GM19324 (cell line): ENCODE measurements around the gene NDUFB7.
"Not testable (repeated sequence)": the region's sequence is repeated elsewhere in the genome, so short reads cannot be mapped to it uniquely, and the experiment has no call there.

Experiments
- ATAC-seq: cut with Tn5 transposase; IDR thresholded peaks from one replicate; pipeline ENCODE4 v1.9.1; 2021; ENCODE audit warnings: mild to moderate bottlenecking, moderate library complexity; ENCODE audit not compliant: unreplicated experiment, low FRiP score

The NDUFB7 gene

DNA sequence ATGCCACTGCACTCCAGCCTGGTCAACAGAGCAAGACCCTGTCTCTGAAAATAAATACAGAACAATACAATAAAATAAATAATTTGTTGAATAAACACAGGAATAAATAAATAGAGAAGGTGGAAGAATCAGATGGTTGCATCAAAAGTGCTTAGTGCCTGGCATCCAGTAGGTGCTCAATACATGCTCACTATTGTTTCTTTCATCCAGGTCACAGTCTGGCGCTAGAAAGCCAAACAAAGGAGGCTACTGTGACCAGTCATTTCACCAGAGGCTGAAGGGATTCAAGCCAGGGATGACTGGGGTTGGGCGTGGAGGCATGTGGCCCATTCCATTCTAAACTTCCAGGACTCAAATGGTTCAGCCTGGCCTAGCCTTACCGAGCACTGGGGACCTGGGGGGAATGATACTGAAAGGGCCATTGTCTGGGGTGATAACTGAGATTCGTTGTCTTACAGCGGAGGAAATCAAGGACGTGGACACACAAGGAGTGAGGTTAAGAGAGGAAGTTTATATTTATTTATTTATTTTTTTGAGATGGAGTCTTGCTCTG lies 3.6 kb upstream of the NDUFB7 start:
- no peak for ATAC-seq

DNA sequence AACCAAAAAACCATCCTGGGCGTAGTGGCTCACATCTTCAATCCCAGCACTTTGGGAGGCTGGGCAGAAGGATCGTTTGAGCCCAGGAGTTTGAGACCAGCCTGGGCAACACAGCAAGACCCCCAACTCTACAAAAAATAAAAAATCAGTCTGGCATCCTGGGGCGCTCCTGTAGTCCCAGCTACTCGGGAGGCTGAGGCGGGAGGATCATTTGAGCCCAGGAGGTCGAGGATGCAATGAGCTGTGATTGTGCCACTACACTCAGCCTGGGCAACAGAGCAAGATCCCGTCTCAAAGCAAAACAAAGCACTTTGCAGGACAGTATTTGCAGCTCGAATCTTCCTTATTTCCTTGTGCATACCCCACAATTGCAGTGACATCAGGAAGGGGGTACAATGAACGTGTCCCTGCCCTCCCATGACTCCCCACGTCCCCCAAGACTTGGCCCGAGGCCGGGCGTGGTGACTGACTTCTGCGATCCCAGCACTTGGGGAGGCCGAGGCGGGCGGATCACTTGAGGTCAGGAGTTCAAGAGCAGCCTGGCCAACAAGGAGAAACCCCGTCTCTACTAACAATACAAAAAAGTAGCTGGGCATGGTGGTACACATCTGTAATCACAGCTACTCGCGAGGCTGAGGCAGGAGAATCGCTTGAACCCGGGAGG lies 870 bp downstream of the NDUFB7 start:
- ATAC-seq: no peak

DNA sequence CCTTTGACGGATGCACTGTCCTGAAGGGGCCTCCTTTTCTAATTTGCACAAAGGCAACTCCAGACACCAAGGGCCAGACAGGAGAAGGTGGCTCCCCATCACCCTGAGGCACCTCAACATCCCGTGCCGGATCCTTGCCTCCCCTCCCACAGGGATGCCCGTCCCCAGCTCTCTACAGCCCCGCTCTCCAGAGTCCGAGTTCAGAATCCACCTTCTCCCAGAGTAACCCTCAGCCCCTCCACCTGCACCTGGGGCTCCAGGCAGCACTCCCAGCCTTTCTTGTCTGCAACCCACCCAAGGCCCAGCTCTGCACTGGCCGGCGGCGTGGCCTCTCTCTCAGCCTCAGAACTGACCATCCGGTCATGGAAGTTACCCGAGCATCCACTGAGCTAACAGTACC lies 4.8 kb downstream of the NDUFB7 start:
- no peak for ATAC-seq

DNA sequence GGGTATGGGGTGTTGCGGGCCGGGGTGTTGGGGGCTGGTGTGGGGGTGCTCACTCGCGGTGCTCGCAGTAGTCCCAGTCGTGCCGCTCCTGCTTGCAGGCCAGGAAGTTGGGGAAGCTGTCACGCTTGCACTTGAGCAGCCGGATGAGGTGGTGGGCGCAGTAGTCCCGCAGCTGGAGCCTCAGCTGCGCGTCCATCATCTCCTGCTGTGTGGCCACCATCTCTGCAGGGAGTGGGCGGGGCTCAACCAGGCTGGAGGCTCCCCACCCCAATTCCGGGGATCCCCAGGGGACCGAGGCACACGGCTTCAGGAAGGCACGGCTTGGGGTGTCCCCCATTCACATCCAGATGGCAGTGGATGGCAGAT lies 5.2 kb downstream of the NDUFB7 start:
- no peak for ATAC-seq

DNA sequence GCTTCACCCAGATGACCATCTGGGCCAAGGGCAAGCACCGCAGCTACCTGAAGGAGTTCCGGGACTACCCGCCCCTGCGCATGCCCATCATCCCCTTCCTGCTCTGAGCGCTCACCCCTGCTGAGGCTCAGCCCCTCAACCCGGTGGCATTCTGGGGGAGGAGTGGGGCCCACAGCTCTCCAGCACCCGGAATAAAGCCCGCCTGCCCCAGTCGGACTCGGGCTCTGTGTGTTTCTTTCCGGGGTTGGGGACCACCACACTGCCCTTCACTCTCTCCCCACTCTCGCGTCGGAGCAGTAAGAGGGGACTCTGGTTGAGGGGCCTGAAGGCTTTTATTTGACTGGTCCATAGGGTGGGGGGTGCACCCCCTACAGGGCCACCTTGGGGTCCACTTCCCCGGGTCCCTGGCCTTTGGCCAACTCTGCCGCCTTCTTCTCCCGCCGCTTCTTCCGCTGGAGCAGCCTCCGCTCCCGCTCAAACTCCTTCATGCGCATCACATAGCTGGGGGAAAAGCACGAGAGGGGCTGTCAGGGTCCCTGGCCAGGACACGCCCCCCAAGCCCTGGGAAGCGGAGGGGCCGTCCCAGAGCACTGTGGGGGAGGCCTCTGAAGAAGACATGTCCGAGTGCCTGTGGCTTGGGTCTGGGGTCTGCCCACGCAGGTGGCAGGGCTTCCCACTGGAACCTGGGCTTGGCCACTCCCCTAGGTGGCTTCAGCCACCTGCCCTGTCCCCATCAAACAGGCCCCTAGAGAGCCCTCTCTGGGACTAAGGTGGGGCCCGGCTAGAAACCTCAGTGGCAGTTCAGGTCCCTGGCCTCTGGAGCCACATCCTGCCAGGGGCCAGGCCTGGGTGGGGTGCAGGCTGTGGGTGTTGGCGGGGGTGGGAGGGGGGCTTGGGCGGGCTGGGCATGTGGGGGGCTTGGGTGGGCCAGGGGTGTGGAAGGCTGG lies 5.8 kb downstream of the NDUFB7 start:
- no peak for ATAC-seq

DNA sequence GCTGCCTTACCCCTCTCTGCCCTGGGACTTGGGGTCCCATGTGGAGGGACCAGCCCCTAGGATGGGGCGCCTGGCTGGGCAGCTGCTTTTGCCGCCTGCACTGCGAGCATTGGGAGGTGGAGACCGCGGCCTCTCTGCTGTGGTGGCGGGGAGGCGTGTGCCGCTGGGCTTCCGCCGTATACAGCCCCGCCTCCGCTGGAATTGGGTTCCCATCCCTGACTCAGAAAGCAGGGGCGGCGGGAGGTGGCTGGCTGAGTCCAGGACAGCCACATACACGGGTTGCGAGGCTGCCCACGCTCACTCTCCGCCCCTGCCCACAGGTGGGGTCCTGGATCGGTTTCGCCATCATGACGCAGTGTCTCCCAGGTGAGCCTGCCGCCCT lies 6.6 kb downstream of the NDUFB7 start:
- ATAC-seq: no peak

DNA sequence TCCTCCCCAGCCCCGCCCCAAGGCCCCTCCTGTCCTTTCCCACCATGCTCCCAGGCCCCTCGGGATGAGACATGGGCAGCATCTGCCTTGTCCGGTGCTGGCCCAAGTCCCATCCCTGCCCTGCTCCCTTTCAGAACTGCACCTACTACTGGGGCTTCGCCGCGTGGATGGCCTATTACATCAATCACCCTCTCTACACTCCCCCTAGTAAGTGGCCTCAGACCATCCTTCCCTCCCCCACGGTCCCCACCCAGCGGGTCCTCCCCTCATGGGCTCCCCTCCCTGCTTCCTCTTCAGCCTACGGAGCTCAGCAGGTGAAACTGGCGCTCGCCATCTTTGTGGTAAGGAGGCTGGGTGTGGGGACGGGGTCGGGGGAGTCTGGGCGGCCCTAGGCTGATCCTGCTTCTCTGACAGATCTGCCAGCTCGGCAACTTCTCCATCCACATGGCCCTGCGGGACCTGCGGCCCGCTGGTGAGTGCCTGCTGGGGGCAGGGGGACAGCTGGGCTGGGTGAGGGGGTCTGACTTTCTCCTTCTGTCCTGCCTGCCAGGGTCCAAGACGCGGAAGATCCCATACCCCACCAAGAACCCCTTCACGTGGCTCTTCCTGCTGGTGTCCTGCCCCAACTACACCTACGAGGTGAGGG lies 7.1 kb downstream of the NDUFB7 start:
- ATAC-seq: not testable (repeated sequence)

DNA sequence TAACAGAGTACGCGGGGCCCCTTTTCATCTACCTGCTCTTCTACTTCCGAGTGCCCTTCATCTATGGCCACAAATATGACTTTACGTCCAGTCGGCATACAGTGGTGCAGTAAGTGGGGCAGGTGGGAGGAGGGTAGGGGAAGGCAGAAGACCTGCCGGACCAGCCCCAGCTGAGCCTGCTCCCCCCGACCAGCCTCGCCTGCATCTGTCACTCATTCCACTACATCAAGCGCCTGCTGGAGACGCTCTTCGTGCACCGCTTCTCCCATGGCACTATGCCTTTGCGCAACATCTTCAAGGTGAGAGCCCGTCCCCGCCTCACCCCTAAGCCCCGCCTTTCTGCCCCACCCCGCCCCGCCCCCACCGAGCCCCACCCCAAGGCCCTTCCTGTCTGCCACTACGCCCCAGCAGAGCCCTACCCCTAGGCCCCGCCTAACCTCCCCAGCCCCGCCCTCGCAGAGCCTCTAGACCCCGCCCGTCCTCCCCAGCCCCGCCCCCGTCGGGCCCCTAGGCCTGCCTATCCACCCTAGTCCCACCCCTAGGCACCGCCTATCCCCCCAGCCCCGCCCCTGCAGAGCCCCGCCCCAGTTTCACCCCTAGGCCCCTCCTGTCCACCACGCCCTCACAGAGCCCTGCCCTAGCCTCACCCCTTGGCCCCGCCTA lies 7.7 kb downstream of the NDUFB7 start:
- ATAC-seq: no peak

DNA sequence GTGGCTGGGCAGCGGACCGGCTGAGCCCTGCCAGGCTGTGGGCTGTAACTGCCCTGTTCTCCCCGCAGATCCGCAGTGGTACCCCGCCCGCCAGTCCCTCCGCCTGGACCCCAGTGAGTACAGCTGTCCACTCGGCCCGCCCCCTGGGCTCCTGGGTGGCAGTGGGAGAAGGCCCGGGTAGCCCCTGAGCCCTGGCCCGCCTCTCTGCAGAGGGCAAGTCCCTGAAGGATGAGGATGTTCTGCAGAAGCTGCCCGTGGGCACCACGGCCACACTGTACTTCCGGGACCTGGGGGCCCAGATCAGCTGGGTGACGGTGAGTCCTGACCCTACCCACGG lies 8.3 kb downstream of the NDUFB7 start:
- ATAC-seq: no peak

DNA sequence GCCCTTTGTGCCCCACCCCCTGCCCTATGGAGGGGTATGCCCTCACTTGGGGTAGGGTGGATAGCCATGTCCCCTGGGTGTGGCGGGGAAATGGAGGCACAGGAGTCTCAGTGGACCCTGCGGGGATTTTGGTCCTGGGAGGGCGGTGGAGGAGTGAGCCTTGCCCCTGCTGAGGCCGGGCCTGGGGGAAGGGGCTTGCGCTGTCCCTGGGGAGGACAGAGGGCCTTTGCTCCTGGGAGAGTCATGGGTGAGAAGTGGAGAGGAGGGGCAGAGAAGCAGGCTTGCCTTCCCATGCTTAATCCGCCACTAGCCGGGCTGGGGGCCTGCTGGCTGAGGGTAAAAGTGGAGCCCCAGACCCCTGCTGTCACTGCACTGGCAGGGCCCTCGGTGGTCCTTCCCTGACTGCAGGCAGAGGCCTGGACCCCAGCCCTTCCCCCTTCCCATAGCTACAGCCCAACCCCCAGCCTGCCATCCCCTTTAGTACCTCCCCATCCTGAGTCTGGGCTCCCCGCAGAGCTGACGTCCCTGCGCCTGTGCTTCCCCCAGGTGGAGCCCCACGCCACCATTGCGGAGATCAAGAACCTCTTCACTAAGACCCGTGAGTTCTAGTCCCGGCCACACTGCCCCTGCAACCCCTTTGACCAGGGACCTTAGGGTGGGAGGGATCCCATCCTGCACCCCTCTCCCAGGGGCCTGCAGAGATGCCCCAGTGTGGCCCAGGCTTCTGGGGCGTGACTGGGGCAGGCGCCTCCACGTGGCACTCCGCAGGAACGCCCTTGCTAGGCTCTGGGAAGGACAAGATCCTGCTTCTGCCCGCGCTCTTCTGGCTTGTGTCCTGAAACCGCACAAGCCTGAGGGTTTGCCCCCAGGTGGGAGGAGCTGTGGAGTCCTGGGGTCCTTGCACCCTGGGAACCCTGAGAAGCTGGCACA lies 8.9 kb downstream of the NDUFB7 start:
- no peak for ATAC-seq

DNA sequence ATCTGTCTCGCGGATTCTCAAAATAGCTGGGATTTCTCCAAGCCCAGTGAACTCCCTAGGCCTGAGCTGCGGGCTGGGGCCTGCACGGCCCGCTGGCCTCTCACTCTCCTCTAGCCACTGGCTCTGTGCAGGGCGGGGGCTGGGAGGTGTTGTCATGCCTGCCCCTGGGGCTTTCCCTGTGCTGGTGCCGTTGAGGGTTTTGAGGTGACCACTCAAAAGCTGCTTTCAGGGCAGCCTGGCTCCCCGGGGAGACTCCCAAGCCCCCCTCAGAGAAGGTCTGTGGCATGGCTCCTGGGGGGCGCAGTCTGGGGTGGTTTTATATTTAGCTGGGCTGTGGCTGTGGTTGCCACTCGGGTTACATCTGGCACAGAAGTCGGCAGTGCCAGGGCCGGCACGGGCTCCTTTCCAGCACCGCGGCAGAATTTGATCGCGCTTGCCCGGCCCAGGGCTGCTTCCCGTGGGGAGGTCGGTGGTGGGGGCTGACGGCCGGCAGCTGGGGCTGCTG lies 10.0 kb downstream of the NDUFB7 start:
- ATAC-seq: no peak

DNA sequence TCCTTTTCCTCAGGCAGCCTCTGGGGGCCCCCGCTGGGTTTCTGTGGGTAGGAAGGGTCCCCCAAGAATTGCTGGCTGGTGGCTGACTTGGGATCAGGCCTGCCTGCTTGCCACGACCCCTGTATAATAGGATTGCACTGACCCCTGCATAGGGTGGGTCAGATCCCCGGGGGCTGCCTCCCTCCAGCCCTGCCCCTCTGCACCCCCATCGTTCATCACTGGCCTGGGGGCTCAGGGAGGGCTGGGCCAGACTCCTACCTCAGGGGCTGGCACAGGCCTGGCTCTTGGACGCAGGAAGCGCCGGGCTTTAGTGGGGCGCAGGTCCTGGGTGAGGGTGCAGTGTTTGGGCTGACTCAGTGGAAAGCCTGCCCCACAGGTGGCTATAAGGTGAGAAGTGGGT lies 10.6 kb downstream of the NDUFB7 start:
- no peak for ATAC-seq

DNA sequence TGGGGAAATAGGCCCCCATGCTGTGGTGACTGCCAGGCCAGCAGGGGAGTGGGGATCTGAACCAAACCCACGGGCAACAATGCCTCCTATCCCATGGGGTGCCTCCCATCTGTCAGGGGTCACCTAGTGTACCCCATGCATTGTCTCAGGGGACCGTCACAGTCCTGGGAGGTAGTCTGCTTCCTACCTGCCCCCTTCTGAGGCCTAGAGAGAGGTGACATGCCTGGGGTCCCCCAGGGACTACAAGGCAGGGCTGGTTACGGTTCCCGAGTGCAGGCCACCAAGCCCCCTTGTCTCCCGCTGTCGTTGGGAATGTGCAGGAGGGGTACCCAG lies 11.1 kb downstream of the NDUFB7 start:
- ATAC-seq: no peak

DNA sequence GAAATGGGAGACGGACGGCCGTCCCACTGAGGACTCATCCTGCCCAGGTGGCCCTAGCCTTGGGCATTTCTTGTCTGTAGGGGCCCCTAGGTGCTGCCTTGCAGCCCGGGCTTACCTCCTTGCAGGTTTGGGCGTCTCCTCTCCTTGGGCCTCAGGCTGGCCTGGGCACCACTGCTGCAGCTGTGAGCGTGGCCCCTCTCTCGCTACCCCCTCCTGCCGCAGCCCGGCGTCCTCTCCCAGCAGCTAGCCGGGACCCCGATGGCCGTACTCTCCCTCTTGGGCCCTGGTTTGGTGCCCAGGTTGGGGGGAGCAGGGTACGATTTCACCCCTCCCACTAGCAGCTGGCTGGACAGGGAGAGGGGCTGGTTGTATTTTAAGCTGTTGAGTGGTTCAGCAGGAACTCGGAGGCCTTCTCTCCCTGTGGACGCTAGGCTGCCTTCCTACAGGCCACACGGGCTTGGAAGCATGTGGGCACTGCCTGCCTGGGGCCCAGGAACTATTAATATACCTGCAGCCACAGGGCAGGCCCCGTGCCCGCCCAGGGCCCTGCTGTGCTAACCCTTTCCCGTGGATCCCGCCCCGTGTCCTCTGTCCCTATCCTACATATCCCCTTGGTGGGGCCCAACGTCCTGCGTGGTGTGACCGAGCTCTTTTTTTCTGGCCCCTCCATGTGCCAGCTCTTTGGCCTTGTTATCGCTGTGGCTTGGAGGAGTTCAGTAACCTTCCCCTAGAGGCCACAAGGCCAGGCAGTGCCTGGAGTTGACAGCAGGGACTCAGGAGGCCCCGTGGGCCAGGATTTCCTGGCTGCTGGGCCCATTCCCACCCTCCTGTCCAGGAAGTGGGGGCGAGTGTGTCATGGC lies 11.7 kb downstream of the NDUFB7 start:
- no peak for ATAC-seq

DNA sequence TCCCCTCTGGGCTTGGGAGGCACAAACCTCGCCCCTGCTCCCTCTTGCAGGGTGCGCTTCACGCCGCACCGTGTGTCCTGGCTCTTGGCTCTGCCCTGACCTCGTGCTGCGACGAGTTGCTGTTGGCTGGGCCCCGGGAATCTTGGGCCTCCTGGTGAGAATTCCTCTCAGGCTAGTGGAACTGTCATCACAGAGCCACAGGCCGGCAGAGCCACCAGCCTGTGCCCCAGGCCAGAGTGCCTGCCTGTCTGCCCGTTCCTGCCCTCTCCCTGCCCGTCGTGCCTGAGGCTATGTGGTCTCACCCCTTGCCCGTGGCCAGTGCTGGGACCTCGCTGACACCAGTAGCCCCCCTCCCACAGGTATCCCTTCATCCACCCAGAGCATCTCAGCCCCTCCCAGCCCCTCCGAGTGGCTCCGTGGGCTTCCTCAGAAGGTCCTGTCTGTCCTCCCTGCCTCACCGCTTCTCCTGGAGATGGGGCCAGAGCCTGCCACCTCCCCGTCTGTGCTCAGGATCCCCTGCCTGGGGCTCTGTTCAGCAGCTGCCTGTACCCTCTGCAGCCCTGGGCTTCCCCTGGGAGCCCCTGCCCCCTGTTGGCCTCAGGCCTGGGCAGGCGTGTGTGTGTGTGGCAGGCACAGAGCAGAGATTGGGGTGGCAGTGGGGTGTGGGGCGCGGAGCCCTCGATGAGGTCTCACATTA lies 13.3 kb downstream of the NDUFB7 start:
- ATAC-seq: no peak

DNA sequence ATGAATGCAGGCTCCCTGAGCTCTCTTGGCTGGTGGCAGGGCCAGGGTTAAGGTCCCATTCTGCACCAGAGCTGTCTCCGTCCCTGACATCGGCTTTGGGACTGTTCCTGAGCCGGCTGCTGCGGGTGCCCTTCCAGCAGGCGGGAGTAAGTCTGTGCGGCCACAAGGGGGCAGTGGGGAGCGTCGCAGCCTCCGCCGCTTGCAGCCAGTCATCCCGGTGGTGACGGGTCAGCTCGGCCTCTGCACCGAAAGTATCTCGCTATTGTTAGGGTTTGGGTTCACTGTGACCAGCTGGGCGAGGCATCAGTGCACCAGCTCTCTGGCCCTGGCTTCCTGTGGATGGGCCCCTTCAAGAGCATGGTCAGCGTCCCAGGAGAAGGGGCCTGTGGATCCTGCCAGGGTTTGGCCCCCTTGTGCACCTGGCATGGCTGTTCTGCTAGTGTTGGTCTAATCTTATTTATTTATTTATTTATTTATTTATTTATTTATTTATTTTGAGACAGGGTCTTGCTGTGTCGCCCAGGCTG lies 15.1 kb downstream of the NDUFB7 start:
- ATAC-seq: no peak

DNA sequence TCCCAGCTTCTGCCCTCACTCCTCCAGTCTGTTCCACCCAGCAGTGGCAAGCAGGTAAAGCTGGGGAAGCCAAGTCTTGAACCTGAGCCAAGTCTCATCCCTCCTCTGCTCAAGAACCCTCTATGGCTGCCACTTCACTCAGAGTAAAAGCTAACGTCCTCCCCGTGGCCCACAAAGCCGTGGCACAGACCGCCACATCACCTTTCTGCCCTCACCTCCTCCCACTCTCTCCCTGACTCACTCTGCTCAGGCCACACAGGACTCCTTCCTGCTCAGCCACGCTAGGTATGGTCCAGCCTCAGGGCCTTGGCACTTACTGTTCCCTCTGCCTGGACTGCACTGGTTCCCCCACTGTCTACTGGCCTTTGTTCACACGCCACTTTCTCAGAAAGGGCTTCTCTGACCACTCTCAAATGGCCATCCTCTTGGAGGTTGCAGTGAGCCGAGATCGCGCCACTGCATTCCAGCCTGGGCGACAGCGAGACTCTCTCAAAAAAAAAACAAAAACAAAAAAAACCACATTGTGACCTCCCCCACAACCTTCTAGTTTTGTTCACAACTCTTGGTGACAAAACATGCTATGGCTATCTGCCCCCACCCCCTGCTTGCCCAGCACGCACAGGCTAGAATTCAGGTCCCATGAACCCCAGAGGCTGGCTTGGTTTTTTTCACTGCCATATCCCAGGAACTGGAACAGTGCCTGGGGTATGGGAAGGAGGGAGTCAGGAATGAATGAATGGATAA lies 15.8 kb downstream of the NDUFB7 start:
- ATAC-seq: no peak
